ENCODE results near the gene NRTN. TPM values are rescaled to one million over a fixed set of nuclear protein-coding genes. Genes with fewer than 3 reads are reported as not detected.

NRTN gene
- total RNA-seq, 4 donors from 2014 or later: 1.1 to 3.8 (median 1.4) TPM

- intact Hi-C loops (cut with DNase I): no loop called here
- Histone ChIP-seq H3K9me3 (no peaks in the 10 kb centered on the region), H3K4me3 (no peak overlapping the region), H3K4me1 (peaks cover 0 to 7% (median 3%) of the 10 kb centered on the region in 3 donors), H3K27me3 (peaks cover 0 to 11% (median 0%) of the 10 kb centered on the region in 4 donors), H3K36me3 (no peaks in the 10 kb centered on the region), H3K27ac (no peak overlapping the region)
- TF ChIP-seq POLR2A (IDR thresholded peaks at IDR 0.05): no peak
- no peak for TF ChIP-seq CTCF (IDR thresholded peaks at IDR 0.05)
- WGBS, 2 donors: 95% methylated on average over 4 of the region's 4 CpGs
- DNase-seq: no peak
Measured at GRCh38 chr19:5811117-5811516, 6.2 kb downstream of the NRTN start.

- Histone ChIP-seq H3K9me3 (no peaks in the 10 kb centered on the region), H3K27ac (no peak overlapping the region), H3K27me3 (peaks cover 0 to 19% (median 0%) of the 10 kb centered on the region in 4 donors), H3K4me1 (peaks cover 0 to 6% (median 3%) of the 10 kb centered on the region in 3 donors), H3K4me3 (no peak overlapping the region), H3K36me3 (no peaks in the 10 kb centered on the region)
- 17 to 63% methylated on average over 6 of the region's 9 CpGs for WGBS, 2 donors
- TF ChIP-seq POLR2A (IDR thresholded peaks at IDR 0.05) (no peak), CTCF (IDR thresholded peaks at IDR 0.05) (no peak)
- intact Hi-C loops (cut with DNase I): no loop called here
- DNase-seq: no peak
Measured at GRCh38 chr19:5814123-5814851, 9.4 kb downstream of the NRTN start.

GRCh38 chr19:5814852-5815246 lies 10.0 kb downstream of the NRTN start:
- H3K4me1 ChIP-seq: peaks cover 0 to 6% (median 3%) of the 10 kb centered on the region in 3 donors
- TF ChIP-seq CTCF (IDR thresholded peaks at IDR 0.05) (no peak), POLR2A (IDR thresholded peaks at IDR 0.05) (no peak)
- no peak for DNase-seq
- no peaks in the 10 kb centered on the region for H3K36me3 ChIP-seq
- intact Hi-C loops (cut with DNase I): no loop called here
- WGBS, 2 donors: 43 to 86% methylated on average over 1 to 5 of the region's 11 CpGs
- no peak overlapping the region for H3K4me3 ChIP-seq
- no peaks in the 10 kb centered on the region for H3K9me3 ChIP-seq
- peaks cover 0 to 19% (median 0%) of the 10 kb centered on the region in 4 donors for H3K27me3 ChIP-seq
- H3K27ac ChIP-seq: no peak overlapping the region

- Histone ChIP-seq H3K36me3 (no peaks in the 10 kb centered on the region), H3K27ac (no peak overlapping the region), H3K9me3 (no peaks in the 10 kb centered on the region), H3K4me3 (no peak overlapping the region), H3K27me3 (peaks cover 0 to 21% (median 0%) of the 10 kb centered on the region in 4 donors), H3K4me1 (peaks cover 0 to 12% (median 3%) of the 10 kb centered on the region in 3 donors)
- TF ChIP-seq POLR2A (IDR thresholded peaks at IDR 0.05) (no peak), CTCF (IDR thresholded peaks at IDR 0.05) (no peak)
- DNase-seq: no peak
- WGBS, 2 donors: 87 to 91% methylated on average over 2 of the region's 2 CpGs
- intact Hi-C loops (cut with DNase I): no loop called here
Measured at GRCh38 chr19:5817218-5817617, 12.4 kb downstream of the NRTN start.

- TF ChIP-seq CTCF (IDR thresholded peaks at IDR 0.05) (no peak), POLR2A (IDR thresholded peaks at IDR 0.05) (no peak)
- Histone ChIP-seq H3K9me3 (no peaks in the 10 kb centered on the region), H3K4me3 (no peak overlapping the region), H3K4me1 (peaks cover 0 to 15% (median 3%) of the 10 kb centered on the region in 3 donors), H3K27ac (no peak overlapping the region), H3K27me3 (peaks cover 0 to 28% (median 0%) of the 10 kb centered on the region in 4 donors), H3K36me3 (no peaks in the 10 kb centered on the region)
- no peak for DNase-seq
- 70 to 80% methylated on average over 1 to 4 of the region's 10 CpGs for WGBS, 2 donors
- intact Hi-C loops (cut with DNase I): no loop called here
Measured at GRCh38 chr19:5818594-5818993, 13.7 kb downstream of the NRTN start.

All from esophagus squamous epithelium (tissue), 5 donors.